Measurements from ENCODE around the gene TRAPPC6A. TPM values are rescaled to one million over a fixed set of nuclear protein-coding genes. Genes with fewer than 3 reads are reported as not detected.

TRAPPC6A gene
- total RNA-seq, 4 donors from 2014 or later = 15.7 to 51.2 (median 29.7) TPM; not detected in 1

DNA sequence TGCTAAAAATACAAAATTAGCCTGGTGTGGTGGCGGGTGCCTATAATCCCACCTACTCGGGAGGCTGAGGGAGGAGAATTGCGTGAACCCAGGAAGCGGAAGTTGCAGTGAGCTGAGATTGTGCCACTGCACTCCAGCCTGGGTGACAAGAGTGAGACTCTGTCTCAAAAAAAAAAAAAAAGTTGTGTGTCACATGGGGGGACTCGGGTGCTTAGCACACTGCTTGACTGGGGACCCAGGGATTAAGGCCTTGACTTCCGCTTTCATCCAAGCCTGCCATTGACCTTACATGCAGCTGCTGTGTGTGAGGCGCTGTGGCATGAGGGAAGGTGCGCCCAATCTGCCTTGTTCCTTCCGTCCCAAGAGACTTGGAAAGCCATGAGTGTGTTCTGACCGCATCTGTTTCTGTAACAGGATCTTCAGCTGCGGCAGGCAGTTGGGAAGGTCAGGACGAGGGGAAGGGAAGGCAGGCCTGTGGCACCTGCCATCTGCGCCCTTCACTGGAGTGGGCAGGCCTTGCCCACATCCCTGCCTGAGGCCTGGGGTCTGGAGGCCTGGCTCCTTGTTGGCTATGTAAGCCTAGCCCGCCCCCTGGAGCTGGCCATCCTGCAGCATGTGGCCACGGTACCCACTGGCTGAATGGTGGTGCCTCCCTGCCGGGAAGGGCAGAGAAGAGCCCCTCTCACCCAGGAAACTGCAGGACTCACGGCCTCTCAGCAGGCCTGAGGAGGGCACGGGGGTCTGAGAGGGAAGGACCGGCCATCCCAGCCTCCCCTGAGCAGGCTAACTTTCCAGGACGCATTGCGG is 62.0 kb downstream of the TRAPPC6A start:
- intact Hi-C loops (cut with DNase I; ENCODE audit: low total_unique reads) (loop anchor here (5.0 kb wide), 1 partner anchor 981 kb away; no protein-coding TSS in a partner anchor), in situ Hi-C loops (cut with MboI; ENCODE audit: low pct_ligation_motif_present in 1 of 4, low pct_unique_long_range_greater_than_20kb in 1 of 4, low sequenced_read_pairs in 3 of 4) (no loop called here)
- WGBS, 2 donors (ENCODE audit: low coverage in 1 of 2) = 88 to 95% methylated on average over 4 to 16 of the region's 21 CpGs
- no peaks in the 10 kb centered on the region for H3K36me3 ChIP-seq
- H3K4me1 ChIP-seq = peaks cover 21 to 70% (median 58%) of the 10 kb centered on the region in 4 donors
- no peak overlapping the region for H3K4me3 ChIP-seq
- H3K27ac ChIP-seq = no peak overlapping the region
- no peaks in the 10 kb centered on the region for H3K9me3 ChIP-seq
- TF ChIP-seq, protein P1, sequence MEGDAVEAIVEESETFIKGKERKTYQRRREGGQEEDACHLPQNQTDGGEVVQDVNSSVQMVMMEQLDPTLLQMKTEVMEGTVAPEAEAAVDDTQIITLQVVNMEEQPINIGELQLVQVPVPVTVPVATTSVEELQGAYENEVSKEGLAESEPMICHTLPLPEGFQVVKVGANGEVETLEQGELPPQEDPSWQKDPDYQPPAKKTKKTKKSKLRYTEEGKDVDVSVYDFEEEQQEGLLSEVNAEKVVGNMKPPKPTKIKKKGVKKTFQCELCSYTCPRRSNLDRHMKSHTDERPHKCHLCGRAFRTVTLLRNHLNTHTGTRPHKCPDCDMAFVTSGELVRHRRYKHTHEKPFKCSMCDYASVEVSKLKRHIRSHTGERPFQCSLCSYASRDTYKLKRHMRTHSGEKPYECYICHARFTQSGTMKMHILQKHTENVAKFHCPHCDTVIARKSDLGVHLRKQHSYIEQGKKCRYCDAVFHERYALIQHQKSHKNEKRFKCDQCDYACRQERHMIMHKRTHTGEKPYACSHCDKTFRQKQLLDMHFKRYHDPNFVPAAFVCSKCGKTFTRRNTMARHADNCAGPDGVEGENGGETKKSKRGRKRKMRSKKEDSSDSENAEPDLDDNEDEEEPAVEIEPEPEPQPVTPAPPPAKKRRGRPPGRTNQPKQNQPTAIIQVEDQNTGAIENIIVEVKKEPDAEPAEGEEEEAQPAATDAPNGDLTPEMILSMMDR (IDR thresholded peaks at IDR 0.05) = no peak
- H3K27me3 ChIP-seq = no peaks in the 10 kb centered on the region
- no peak for DNase-seq

DNA sequence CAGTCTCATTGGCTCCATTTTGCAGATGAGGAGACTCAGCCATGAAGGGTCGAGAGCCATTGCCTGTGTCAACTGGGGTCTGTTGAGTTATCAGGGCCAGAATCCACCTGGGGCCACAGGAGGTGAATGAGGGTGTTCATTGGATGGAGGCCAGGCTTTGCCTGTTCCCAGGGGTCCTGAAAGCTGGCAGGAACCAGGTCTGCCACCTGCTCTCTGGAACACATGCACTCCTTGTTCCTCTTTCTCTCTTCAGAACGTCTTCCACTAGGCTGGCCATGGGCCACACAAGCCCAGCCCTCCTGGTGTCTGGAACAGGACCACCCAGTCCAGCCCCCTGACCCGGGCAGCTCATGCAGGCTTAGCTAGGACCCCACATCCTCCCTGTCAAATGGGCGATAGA is 63.9 kb downstream of the TRAPPC6A start:
- no peak overlapping the region for H3K4me3 ChIP-seq
- in situ Hi-C loops (cut with MboI; ENCODE audit: low pct_ligation_motif_present in 1 of 4, low pct_unique_long_range_greater_than_20kb in 1 of 4, low sequenced_read_pairs in 3 of 4) = no loop called here
- peak overlapping the region in 3 of 4 donors; percentile 54 to 82 (median 70) for H3K27ac ChIP-seq
- H3K4me1 ChIP-seq = peaks cover 19 to 63% (median 49%) of the 10 kb centered on the region in 4 donors
- H3K27me3 ChIP-seq = no peaks in the 10 kb centered on the region
- TF ChIP-seq, protein P1 (IDR thresholded peaks at IDR 0.05) = no peak
- no peak for TF ChIP-seq POLR2A (IDR thresholded peaks at IDR 0.05)
- TF ChIP-seq EP300 (IDR thresholded peaks at IDR 0.05; ENCODE audit: low read depth) = no peak
- no peak for TF ChIP-seq POLR2AphosphoS5 (IDR thresholded peaks at IDR 0.05)
- 55% methylated on average over 4 of the region's 4 CpGs; no CpG with 5 or more reads in 1 of the 2 donors for WGBS, 2 donors (ENCODE audit: low coverage in 1 of 2)
- no peak for DNase-seq
- intact Hi-C loops (cut with DNase I; ENCODE audit: low total_unique reads) = no loop called here
- H3K36me3 ChIP-seq = no peaks in the 10 kb centered on the region
- no peaks in the 10 kb centered on the region for H3K9me3 ChIP-seq

DNA sequence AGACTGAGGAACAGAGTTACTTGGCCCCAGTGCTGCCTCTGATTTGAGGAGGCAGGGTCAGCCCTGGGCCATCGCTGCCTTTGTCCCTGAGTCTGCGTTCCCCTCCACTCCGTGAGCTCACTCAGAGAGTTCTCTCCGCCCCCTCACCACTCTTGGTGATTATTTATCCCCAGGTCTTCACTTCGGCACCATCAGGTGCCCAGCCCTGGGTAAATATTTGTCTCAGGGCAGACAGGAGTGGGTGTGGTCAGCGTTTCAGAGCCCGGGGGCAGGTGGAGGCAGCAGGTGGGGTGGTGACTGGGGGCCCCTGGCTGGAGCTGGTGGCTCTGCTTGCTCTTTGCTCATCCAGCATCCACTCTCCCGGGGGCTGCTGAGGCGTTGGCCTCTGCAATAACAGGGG is 64.4 kb downstream of the TRAPPC6A start:
- H3K27ac ChIP-seq = peak overlapping the region; percentile 31 to 82 (median 62)

More for the DNA sequence above, 64.4 kb downstream of the TRAPPC6A start:
- intact Hi-C loops (cut with DNase I; ENCODE audit: low total_unique reads) = no loop called here
- in situ Hi-C loops (cut with MboI; ENCODE audit: low pct_ligation_motif_present in 1 of 4, low pct_unique_long_range_greater_than_20kb in 1 of 4, low sequenced_read_pairs in 3 of 4) = no loop called here
- H3K27me3 ChIP-seq = no peaks in the 10 kb centered on the region
- H3K36me3 ChIP-seq = no peaks in the 10 kb centered on the region
- H3K9me3 ChIP-seq = no peaks in the 10 kb centered on the region
- TF ChIP-seq POLR2AphosphoS5 (IDR thresholded peaks at IDR 0.05) = peak in 2 of 3 donors; percentile 25 to 36
- TF ChIP-seq, protein P1 (IDR thresholded peaks at IDR 0.05) = no peak
- TF ChIP-seq POLR2A (IDR thresholded peaks at IDR 0.05) = peak; percentile 46
- 49% methylated on average over 9 of the region's 9 CpGs; no CpG with 5 or more reads in 1 of the 2 donors for WGBS, 2 donors (ENCODE audit: low coverage in 1 of 2)
- peak overlapping the region in 2 of 4 donors; percentile 12 to 13 for H3K4me3 ChIP-seq
- DNase-seq = peak; percentile 69
- peaks cover 14 to 58% (median 45%) of the 10 kb centered on the region in 4 donors for H3K4me1 ChIP-seq

Other genes with a start within 250 kb of the TRAPPC6A start
- gene APOC4, start 236.0 kb downstream of the TRAPPC6A start, total RNA-seq = not detected
- gene APOC2, start 232.2 kb downstream of the TRAPPC6A start, total RNA-seq = under 1 TPM in 1 of 4 donors, not detected in 3; 0.68 TPM
- 10 to 100 TPM; 65.3 to 94.6 (median 79.8) TPM for gene CLPTM1, start 222.9 kb downstream of the TRAPPC6A start, total RNA-seq
- gene RELB, start 176.8 kb downstream of the TRAPPC6A start, total RNA-seq = 10 to 100 TPM; 11.9 to 58.4 (median 34.8) TPM
- gene CLASRP, start 139.2 kb downstream of the TRAPPC6A start, total RNA-seq = 100 to 1,000 TPM in 2 of 4 donors, 10 to 100 TPM in 2; 82.6 to 382 (median 100) TPM
- 1 to 10 TPM in 3 of 4 donors, under 1 TPM in 1; 0.75 to 5.8 (median 3.5) TPM for gene ZNF296, start 101.8 kb downstream of the TRAPPC6A start, total RNA-seq
- 10 to 100 TPM in 3 of 4 donors, 1 to 10 TPM in 1; 3.0 to 21.1 (median 15.9) TPM for gene GEMIN7, start 99.0 kb downstream of the TRAPPC6A start, total RNA-seq
- gene PPP1R37, start 85.1 kb downstream of the TRAPPC6A start, total RNA-seq = 10 to 100 TPM; 31.1 to 92.5 (median 45.2) TPM
- gene NKPD1, start 17.3 kb downstream of the TRAPPC6A start, total RNA-seq = 1 to 10 TPM in 1 of 4 donors, under 1 TPM in 1, not detected in 2; 0.32 to 1.5 TPM
- gene BLOC1S3, start 547 bp upstream of the TRAPPC6A start, total RNA-seq = 10 to 100 TPM in 1 of 4 donors, 1 to 10 TPM in 3; 5.0 to 10.3 (median 9.2) TPM
- gene EXOC3L2, start 67.2 kb upstream of the TRAPPC6A start, total RNA-seq = 1 to 10 TPM in 2 of 4 donors, under 1 TPM in 1, not detected in 1; 0.68 to 7.0 (median 1.1) TPM
- gene MARK4, start 73.0 kb upstream of the TRAPPC6A start, total RNA-seq = 10 to 100 TPM; 11.0 to 40.8 (median 13.2) TPM
- 10 to 100 TPM in 2 of 4 donors, 1 to 10 TPM in 1, not detected in 1; 4.0 to 32.2 (median 27.9) TPM for gene CKM, start 144.6 kb upstream of the TRAPPC6A start, total RNA-seq
- not detected for gene KLC3, start 162.5 kb upstream of the TRAPPC6A start, total RNA-seq
- 10 to 100 TPM in 1 of 4 donors, 1 to 10 TPM in 3; 3.0 to 46.2 (median 9.2) TPM for gene ERCC2, start 192.3 kb upstream of the TRAPPC6A start, total RNA-seq
- gene PPP1R13L, start 226.8 kb upstream of the TRAPPC6A start, total RNA-seq = 100 to 1,000 TPM in 1 of 4 donors, 10 to 100 TPM in 3; 28.5 to 298 (median 44.4) TPM
- 1 to 10 TPM in 3 of 4 donors, under 1 TPM in 1; 1.00 to 3.5 (median 1.2) TPM for gene POLR1G, start 228.4 kb upstream of the TRAPPC6A start, total RNA-seq
- 10 to 100 TPM; 38.8 to 42.6 (median 40.0) TPM for gene ERCC1, start 245.7 kb upstream of the TRAPPC6A start, total RNA-seq

All from transverse colon (tissue), 4 donors.